WTC11 (cell line): ENCODE results near the gene NLE1. TPM values are rescaled to one million over a fixed set of nuclear protein-coding genes. Genes with fewer than 3 reads are reported as not detected.

Experiments
- ATAC-seq: fragments of 200-7000 bp; cut with Tn5 transposase; 2 replicates; pipeline ENCODE4 v1.10.0; 2021; ENCODE audit warnings: mild to moderate bottlenecking, moderate library complexity
- CTCF ChIA-PET: fragments of 300-600 bp; sonication (Branson Sonifier 250); formaldehyde crosslinking; loops from one replicate; lab custom pipeline; 2021; ENCODE audit warnings: antibody characterized with exemption; lab: Charles Lee
- POLR2A ChIA-PET: fragments of 350-600 bp; sonication (Branson Sonifier 250); formaldehyde crosslinking; loops from one replicate; lab custom pipeline; 2021; ENCODE audit warnings: antibody characterized with exemption; lab: Charles Lee
- DNase-seq: peaks from one replicate; pipeline ENCODE4 v3.0.0; 2021; ENCODE audit warnings: low spot score
- H3K27ac Mint-ChIP-seq: 2 replicates; pipeline ENCODE4 v1.8.0; 2021; ENCODE audit warnings: mixed read lengths
- H3K27me3 Mint-ChIP-seq: 2 replicates; pipeline ENCODE4 v1.8.0; 2021; ENCODE audit warnings: low read depth, mild to moderate bottlenecking, moderate library complexity, mixed read lengths
- H3K36me3 Mint-ChIP-seq: 2 replicates; pipeline ENCODE4 v1.8.0; 2021; ENCODE audit warnings: mixed read lengths
- H3K4me1 Mint-ChIP-seq: 2 replicates; pipeline ENCODE4 v1.8.0; 2022; ENCODE audit warnings: mixed read lengths
- H3K4me3 Mint-ChIP-seq: 2 replicates; pipeline ENCODE4 v1.8.0; 2021; ENCODE audit warnings: mild to moderate bottlenecking, moderate library complexity, mixed read lengths
- H3K9me3 Mint-ChIP-seq: 2 replicates; pipeline ENCODE4 v1.8.0; 2021; ENCODE audit warnings: mixed read lengths
- CREM ChIP-seq: sonication (generic); formaldehyde crosslinking; IDR thresholded peaks from 2 replicates; pipeline ENCODE4 v1.8.1; 2022; ENCODE audit warnings: mild to moderate bottlenecking, missing genetic modification reagents, moderate library complexity
- ELF4 ChIP-seq: sonication (generic); formaldehyde crosslinking; IDR thresholded peaks from 2 replicates; pipeline ENCODE4 v1.8.1; 2022; ENCODE audit warnings: low read depth, mild to moderate bottlenecking, moderate library complexity, missing genetic modification reagents
- FOXK1 ChIP-seq: sonication (generic); formaldehyde crosslinking; IDR thresholded peaks from 2 replicates; pipeline ENCODE4 v1.8.0; 2022; ENCODE audit warnings: mild to moderate bottlenecking, moderate library complexity, missing genetic modification reagents
- GRHL2 ChIP-seq: fragments of 250-450 bp; sonication (Bioruptor Pico); IDR thresholded peaks from 2 replicates; pipeline ENCODE4 v1.8.0; 2022; ENCODE audit warnings: mild to moderate bottlenecking, moderate library complexity; ENCODE audit not compliant: insufficient replicate concordance, severe bottlenecking
- GTF2I ChIP-seq: fragments of 250-450 bp; sonication (Bioruptor Pico); conservative IDR thresholded peaks from 2 replicates; pipeline ENCODE4 v1.4.0; 2021; ENCODE audit warnings: mild to moderate bottlenecking
- IRF2 ChIP-seq: sonication (generic); formaldehyde crosslinking; IDR thresholded peaks from 2 replicates; pipeline ENCODE4 v1.8.0; 2022; ENCODE audit warnings: low read depth, missing genetic modification reagents, borderline replicate concordance
- KAT7 ChIP-seq: sonication (generic); formaldehyde crosslinking; IDR thresholded peaks from 2 replicates; pipeline ENCODE4 v1.8.1; 2023; ENCODE audit warnings: missing genetic modification reagents, mild to moderate bottlenecking, borderline replicate concordance
- TEAD4 ChIP-seq: sonication (generic); formaldehyde crosslinking; IDR thresholded peaks from 2 replicates; pipeline ENCODE4 v1.8.0; 2022; ENCODE audit warnings: mild to moderate bottlenecking, missing genetic modification reagents
- ZNF138 ChIP-seq: sonication (generic); formaldehyde crosslinking; conservative IDR thresholded peaks from 2 replicates; pipeline ENCODE4 v1.8.1; 2022; ENCODE audit warnings: mild to moderate bottlenecking, moderate library complexity, missing genetic modification reagents
- ZNF317 ChIP-seq: sonication (generic); formaldehyde crosslinking; IDR thresholded peaks from 2 replicates; pipeline ENCODE4 v1.8.1; 2023; ENCODE audit warnings: low read depth, mild to moderate bottlenecking, moderate library complexity, missing genetic modification reagents, borderline replicate concordance
- ZNF396 ChIP-seq: fragments of 250-450 bp; sonication (Bioruptor Pico); IDR thresholded peaks from 2 replicates; pipeline ENCODE4 v1.8.0; 2021; ENCODE audit warnings: mild to moderate bottlenecking, moderate library complexity, borderline replicate concordance
- total RNA-seq: library from RNA; stranded (reverse); gene quantifications from 3 replicates; pipeline ENCODE4 v1.2.3, GENCODE V29; 2021
- TF ChIP-seq, protein P1 (sequence below): fragments of 250-450 bp; sonication (Bioruptor Pico); conservative IDR thresholded peaks from 2 replicates; pipeline ENCODE4 v1.9.0; 2021; ENCODE audit warnings: mild to moderate bottlenecking
- TF ChIP-seq, protein P2 (sequence below): fragments of 250-450 bp; sonication (Bioruptor Pico); IDR thresholded peaks from 2 replicates; pipeline ENCODE4 v1.9.0; 2021; ENCODE audit warnings: mild to moderate bottlenecking, borderline replicate concordance
- TF ChIP-seq, protein P3 (sequence below): sonication (generic); formaldehyde crosslinking; IDR thresholded peaks from 2 replicates; pipeline ENCODE4 v1.8.1; 2022; ENCODE audit warnings: low read depth, missing genetic modification reagents, borderline replicate concordance
- TF ChIP-seq, protein P4 (sequence below): sonication (generic); formaldehyde crosslinking; IDR thresholded peaks from 2 replicates; pipeline ENCODE4 v1.8.1; 2022; ENCODE audit warnings: missing genetic modification reagents, borderline replicate concordance
- TF ChIP-seq, protein P5 (sequence below): sonication (generic); formaldehyde crosslinking; conservative IDR thresholded peaks from 2 replicates; pipeline ENCODE4 v1.8.1; 2023; ENCODE audit warnings: mild to moderate bottlenecking, low read depth, missing genetic modification reagents, moderate library complexity
- TF ChIP-seq, protein P6 (sequence below): sonication (generic); formaldehyde crosslinking; IDR thresholded peaks from 2 replicates; pipeline ENCODE4 v1.8.1; 2022; ENCODE audit warnings: low read depth, mild to moderate bottlenecking, moderate library complexity, missing genetic modification reagents, borderline replicate concordance
- TF ChIP-seq, protein P7 (sequence below): sonication (generic); formaldehyde crosslinking; IDR thresholded peaks from 2 replicates; pipeline ENCODE4 v1.8.1; 2023; ENCODE audit warnings: mild to moderate bottlenecking, moderate library complexity, missing genetic modification reagents

NLE1 gene
- total RNA-seq, 1 experiment from 2014 or later: 52.2 TPM

DNA sequence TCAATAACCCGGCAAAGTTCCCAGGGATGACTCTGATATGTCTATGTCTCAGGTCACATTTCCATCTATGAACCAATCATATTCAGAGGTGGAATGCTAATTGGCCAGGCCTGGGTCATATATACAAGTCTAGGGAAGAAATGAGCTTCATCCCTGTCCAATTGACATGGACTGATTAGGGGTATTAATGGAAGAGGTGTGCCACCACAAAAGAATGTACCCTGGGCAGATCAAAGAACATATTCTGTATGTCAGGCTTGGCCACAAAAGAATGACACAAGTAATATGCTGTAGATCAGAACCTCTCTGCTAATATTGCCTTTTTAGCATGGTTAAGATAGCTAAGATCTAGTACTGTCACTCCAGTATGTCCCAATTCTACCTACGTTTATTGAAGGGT is 45.4 kb upstream of the NLE1 start:
- POLR2A ChIA-PET: no interaction called here
- peaks cover 18% of the 10 kb centered on the region for H3K27me3 Mint-ChIP-seq
- no peak for ATAC-seq

More for the DNA sequence above, 45.4 kb upstream of the NLE1 start:
- Mint-ChIP-seq H3K4me1 (no peaks in the 10 kb centered on the region), H3K4me3 (no peak overlapping the region), H3K9me3 (peaks cover 7% of the 10 kb centered on the region; the same call in 1 of the 2 replicates), H3K36me3 (no peaks in the 10 kb centered on the region), H3K27ac (no peak overlapping the region)
- no peak for DNase-seq
- TF ChIP-seq, protein P1, sequence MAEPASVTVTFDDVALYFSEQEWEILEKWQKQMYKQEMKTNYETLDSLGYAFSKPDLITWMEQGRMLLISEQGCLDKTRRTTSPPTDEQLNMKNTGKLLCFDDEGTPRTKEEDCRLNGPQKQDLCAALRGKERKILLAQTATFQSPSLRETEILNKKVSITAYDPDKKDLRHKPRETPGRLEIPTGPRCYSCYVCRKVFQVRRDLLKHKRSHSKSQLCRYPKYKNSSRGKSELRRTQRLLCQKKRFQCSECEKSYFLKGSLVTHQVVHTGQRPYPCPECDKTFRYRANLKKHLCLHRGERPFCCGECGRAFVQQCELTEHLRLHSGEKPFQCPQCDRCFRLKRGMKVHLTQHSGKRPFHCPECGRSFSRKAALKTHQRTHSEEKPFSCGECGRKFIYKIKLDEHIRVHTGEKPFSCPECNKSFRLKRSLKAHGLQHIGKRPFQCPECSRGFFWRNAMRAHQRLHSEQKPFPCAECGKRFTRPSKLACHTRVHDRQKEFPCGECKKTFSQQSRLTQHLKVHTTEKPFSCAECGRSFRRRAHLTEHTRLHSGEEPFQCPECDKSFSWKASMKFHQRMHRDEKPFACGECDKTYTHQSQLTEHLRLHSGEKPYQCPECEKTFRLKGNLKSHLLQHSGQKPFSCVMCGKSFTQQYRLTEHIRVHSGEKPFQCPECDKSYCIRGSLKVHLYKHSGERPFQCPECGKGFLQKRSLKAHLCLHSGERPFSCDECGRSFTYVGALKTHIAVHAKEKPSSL (CRISPR knock-in tag): no peak
- TF ChIP-seq, protein P2, sequence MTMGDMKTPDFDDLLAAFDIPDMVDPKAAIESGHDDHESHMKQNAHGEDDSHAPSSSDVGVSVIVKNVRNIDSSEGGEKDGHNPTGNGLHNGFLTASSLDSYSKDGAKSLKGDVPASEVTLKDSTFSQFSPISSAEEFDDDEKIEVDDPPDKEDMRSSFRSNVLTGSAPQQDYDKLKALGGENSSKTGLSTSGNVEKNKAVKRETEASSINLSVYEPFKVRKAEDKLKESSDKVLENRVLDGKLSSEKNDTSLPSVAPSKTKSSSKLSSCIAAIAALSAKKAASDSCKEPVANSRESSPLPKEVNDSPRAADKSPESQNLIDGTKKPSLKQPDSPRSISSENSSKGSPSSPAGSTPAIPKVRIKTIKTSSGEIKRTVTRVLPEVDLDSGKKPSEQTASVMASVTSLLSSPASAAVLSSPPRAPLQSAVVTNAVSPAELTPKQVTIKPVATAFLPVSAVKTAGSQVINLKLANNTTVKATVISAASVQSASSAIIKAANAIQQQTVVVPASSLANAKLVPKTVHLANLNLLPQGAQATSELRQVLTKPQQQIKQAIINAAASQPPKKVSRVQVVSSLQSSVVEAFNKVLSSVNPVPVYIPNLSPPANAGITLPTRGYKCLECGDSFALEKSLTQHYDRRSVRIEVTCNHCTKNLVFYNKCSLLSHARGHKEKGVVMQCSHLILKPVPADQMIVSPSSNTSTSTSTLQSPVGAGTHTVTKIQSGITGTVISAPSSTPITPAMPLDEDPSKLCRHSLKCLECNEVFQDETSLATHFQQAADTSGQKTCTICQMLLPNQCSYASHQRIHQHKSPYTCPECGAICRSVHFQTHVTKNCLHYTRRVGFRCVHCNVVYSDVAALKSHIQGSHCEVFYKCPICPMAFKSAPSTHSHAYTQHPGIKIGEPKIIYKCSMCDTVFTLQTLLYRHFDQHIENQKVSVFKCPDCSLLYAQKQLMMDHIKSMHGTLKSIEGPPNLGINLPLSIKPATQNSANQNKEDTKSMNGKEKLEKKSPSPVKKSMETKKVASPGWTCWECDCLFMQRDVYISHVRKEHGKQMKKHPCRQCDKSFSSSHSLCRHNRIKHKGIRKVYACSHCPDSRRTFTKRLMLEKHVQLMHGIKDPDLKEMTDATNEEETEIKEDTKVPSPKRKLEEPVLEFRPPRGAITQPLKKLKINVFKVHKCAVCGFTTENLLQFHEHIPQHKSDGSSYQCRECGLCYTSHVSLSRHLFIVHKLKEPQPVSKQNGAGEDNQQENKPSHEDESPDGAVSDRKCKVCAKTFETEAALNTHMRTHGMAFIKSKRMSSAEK (CRISPR knock-in tag): no peak
- TF ChIP-seq, protein P3, sequence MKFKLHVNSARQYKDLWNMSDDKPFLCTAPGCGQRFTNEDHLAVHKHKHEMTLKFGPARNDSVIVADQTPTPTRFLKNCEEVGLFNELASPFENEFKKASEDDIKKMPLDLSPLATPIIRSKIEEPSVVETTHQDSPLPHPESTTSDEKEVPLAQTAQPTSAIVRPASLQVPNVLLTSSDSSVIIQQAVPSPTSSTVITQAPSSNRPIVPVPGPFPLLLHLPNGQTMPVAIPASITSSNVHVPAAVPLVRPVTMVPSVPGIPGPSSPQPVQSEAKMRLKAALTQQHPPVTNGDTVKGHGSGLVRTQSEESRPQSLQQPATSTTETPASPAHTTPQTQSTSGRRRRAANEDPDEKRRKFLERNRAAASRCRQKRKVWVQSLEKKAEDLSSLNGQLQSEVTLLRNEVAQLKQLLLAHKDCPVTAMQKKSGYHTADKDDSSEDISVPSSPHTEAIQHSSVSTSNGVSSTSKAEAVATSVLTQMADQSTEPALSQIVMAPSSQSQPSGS (CRISPR knock-in tag): no peak
- TF ChIP-seq TEAD4 (no peak), KAT7 (no peak), CREM (no peak), ELF4 (CRISPR knock-in tag) (no peak), ZNF317 (CRISPR knock-in tag) (no peak), GTF2I (no peak), IRF2 (no peak), GRHL2 (no peak), FOXK1 (CRISPR knock-in tag) (no peak), ZNF138 (CRISPR knock-in tag) (no peak), ZNF396 (CRISPR knock-in tag) (no peak)
- TF ChIP-seq, protein P4, sequence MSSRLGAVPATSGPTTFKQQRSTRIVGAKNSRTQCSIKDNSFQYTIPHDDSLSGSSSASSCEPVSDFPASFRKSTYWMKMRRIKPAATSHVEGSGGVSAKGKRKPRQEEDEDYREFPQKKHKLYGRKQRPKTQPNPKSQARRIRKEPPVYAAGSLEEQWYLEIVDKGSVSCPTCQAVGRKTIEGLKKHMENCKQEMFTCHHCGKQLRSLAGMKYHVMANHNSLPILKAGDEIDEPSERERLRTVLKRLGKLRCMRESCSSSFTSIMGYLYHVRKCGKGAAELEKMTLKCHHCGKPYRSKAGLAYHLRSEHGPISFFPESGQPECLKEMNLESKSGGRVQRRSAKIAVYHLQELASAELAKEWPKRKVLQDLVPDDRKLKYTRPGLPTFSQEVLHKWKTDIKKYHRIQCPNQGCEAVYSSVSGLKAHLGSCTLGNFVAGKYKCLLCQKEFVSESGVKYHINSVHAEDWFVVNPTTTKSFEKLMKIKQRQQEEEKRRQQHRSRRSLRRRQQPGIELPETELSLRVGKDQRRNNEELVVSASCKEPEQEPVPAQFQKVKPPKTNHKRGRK (CRISPR knock-in tag): no peak
- TF ChIP-seq, protein P5, sequence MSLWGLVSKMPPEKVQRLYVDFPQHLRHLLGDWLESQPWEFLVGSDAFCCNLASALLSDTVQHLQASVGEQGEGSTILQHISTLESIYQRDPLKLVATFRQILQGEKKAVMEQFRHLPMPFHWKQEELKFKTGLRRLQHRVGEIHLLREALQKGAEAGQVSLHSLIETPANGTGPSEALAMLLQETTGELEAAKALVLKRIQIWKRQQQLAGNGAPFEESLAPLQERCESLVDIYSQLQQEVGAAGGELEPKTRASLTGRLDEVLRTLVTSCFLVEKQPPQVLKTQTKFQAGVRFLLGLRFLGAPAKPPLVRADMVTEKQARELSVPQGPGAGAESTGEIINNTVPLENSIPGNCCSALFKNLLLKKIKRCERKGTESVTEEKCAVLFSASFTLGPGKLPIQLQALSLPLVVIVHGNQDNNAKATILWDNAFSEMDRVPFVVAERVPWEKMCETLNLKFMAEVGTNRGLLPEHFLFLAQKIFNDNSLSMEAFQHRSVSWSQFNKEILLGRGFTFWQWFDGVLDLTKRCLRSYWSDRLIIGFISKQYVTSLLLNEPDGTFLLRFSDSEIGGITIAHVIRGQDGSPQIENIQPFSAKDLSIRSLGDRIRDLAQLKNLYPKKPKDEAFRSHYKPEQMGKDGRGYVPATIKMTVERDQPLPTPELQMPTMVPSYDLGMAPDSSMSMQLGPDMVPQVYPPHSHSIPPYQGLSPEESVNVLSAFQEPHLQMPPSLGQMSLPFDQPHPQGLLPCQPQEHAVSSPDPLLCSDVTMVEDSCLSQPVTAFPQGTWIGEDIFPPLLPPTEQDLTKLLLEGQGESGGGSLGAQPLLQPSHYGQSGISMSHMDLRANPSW (CRISPR knock-in tag): no peak
- TF ChIP-seq, protein P6, sequence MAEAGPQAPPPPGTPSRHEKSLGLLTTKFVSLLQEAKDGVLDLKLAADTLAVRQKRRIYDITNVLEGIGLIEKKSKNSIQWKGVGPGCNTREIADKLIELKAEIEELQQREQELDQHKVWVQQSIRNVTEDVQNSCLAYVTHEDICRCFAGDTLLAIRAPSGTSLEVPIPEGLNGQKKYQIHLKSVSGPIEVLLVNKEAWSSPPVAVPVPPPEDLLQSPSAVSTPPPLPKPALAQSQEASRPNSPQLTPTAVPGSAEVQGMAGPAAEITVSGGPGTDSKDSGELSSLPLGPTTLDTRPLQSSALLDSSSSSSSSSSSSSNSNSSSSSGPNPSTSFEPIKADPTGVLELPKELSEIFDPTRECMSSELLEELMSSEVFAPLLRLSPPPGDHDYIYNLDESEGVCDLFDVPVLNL: no peak
- TF ChIP-seq, protein P7, sequence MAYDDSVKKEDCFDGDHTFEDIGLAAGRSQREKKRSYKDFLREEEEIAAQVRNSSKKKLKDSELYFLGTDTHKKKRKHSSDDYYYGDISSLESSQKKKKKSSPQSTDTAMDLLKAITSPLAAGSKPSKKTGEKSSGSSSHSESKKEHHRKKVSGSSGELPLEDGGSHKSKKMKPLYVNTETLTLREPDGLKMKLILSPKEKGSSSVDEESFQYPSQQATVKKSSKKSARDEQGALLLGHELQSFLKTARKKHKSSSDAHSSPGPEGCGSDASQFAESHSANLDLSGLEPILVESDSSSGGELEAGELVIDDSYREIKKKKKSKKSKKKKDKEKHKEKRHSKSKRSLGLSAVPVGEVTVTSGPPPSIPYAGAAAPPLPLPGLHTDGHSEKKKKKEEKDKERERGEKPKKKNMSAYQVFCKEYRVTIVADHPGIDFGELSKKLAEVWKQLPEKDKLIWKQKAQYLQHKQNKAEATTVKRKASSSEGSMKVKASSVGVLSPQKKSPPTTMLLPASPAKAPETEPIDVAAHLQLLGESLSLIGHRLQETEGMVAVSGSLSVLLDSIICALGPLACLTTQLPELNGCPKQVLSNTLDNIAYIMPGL (CRISPR knock-in tag): no peak
- CTCF ChIA-PET: no interaction called here
